ENCODE results near the gene CPT1B. TPM values are rescaled to one million over a fixed set of nuclear protein-coding genes. Genes with fewer than 3 reads are reported as not detected.
A peak's percentile ranks its signal among the peaks of the same experiment; 100 is the strongest.

Gene CPT1B
- total RNA-seq, 2 experiments from 2014 or later = 107 to 113 TPM

DNA sequence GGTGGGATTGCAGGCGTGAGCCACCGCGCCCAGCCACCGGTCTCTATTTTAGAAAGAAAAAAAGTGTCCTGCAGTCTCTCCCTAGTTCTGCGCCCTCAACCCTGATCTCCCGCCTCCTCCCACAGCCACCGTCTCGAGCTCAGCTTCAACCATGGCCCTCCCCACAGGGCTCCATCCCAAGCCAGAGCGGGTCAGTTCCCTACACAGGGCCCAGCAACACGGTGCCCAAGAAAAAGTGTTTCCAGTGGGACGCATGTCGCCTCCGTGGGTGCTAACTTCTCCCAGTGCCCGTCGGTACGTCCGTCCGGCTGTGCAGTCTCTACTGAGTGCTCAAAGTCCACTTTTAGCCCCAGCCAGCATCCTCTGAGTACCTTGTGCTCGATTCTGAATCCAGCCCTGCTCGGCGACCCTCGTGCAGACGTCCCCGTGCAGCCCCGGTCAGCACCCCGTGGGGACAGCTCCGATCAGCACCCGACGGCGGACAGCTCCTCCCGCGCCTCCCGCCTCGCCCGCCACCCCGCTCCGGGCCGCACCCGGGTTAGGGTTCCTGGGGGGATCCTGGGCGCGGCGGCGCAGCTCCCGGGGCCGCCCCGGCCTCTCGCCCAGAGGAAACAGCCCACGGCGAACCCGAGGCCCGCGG, 21.7 kb upstream of the CPT1B start:
- no peak overlapping the region for H3K27ac Mint-ChIP-seq
- POLR2A ChIA-PET = no interaction called here
- peaks cover 12% of the 10 kb centered on the region for H3K4me1 Mint-ChIP-seq
- DNase-seq = peak; percentile 74
- H3K4me3 Mint-ChIP-seq = peak overlapping the region; percentile 42
- peaks cover 6% of the 10 kb centered on the region for H3K36me3 Mint-ChIP-seq (ENCODE audit: low read depth)
- peaks cover 34% of the 10 kb centered on the region for H3K27me3 Mint-ChIP-seq
- H3K9me3 Mint-ChIP-seq = no peaks in the 10 kb centered on the region
- CTCF ChIA-PET = interaction anchor here (1.4 kb wide), 1 partner anchor 12 kb away, joined by 4 read pairs; no protein-coding TSS in a partner anchor

DNA sequence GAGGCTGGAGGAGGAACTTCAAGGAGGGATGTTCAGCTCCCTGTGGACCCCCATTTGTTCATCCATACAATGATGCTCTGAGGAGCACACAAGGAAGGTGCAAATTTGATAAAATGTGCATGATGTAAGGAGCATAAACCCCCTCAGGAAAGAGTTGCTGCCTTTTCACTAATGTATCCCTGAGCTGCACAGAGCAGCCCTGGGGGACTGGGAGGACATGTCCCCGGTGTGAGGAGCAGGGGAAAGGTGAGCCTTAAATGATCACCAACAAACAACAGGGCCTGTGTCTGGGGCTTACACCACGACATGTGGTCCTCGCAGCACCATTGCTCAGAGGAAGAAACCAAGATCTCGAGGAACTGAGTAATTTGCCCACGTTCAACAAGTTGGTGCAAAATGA, 18.9 kb upstream of the CPT1B start:
- POLR2A ChIA-PET = no interaction called here

DNA sequence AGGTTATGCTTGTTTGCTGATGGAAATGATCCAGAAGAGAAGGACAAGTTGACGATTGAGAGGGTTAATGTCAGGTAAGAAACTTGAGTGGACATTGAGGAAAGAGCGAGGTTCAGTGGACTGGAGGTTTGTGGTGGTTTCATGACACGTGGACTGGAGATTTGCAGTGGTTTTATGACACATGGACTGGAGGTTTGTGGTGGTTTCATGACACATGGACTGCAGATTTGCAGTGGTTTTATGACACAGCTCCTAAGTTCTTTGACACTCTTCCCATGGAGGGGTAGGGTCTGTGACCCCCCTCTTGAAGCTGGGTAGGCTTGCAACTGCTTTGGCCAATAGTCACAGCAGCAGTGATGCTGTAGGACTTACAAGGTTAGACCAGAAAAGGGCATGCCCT, 17.0 kb upstream of the CPT1B start:
- peaks cover 12% of the 10 kb centered on the region for H3K27me3 Mint-ChIP-seq
- peaks cover 5% of the 10 kb centered on the region for H3K4me1 Mint-ChIP-seq
- CTCF ChIA-PET = interaction anchor here (0.6 kb wide), 1 partner anchor 199 kb away, joined by 3 read pairs; no protein-coding TSS in a partner anchor
- no peak overlapping the region for H3K4me3 Mint-ChIP-seq
- no peaks in the 10 kb centered on the region for H3K9me3 Mint-ChIP-seq
- POLR2A ChIA-PET = no interaction called here
- DNase-seq = no peak
- H3K27ac Mint-ChIP-seq = no peak overlapping the region
- H3K36me3 Mint-ChIP-seq (ENCODE audit: low read depth) = peaks cover 8% of the 10 kb centered on the region

More for the DNA sequence above, 18.9 kb upstream of the CPT1B start:
- Mint-ChIP-seq H3K4me3 (no peak overlapping the region), H3K36me3 (ENCODE audit: low read depth) (peaks cover 9% of the 10 kb centered on the region), H3K27me3 (peaks cover 19% of the 10 kb centered on the region), H3K27ac (no peak overlapping the region), H3K4me1 (peaks cover 10% of the 10 kb centered on the region), H3K9me3 (no peaks in the 10 kb centered on the region)
- DNase-seq = no peak
- CTCF ChIA-PET = no interaction called here

DNA sequence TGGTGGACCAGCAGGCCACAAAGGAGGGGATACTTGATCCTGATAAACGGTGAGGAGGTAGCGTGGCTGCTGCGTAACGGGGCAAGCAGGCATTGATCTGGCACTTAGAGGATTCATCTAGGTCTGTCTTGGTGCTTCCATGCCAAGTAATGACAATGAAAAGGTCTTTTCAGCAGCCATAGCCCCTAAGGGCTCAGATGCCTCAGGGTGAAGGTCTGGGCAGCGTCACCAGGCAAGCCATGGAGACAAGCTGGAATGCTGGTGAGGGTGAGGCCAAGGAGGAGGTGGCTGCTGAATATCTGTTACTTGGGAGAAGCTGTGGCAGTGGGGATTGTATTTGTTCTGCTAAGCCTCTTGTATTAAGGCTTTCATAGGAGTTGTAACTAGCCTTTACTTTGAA, 9.2 kb upstream of the CPT1B start:
- Mint-ChIP-seq H3K27me3 (peaks cover 1% of the 10 kb centered on the region), H3K36me3 (ENCODE audit: low read depth) (peaks cover 3% of the 10 kb centered on the region), H3K27ac (no peak overlapping the region), H3K9me3 (no peaks in the 10 kb centered on the region), H3K4me3 (no peak overlapping the region), H3K4me1 (peaks cover 7% of the 10 kb centered on the region)
- ChIA-PET POLR2A (no interaction called here), CTCF (interaction anchor here (1.3 kb wide), 1 partner anchor 61 kb away, joined by 3 read pairs; no protein-coding TSS in a partner anchor)
- DNase-seq = no peak

DNA sequence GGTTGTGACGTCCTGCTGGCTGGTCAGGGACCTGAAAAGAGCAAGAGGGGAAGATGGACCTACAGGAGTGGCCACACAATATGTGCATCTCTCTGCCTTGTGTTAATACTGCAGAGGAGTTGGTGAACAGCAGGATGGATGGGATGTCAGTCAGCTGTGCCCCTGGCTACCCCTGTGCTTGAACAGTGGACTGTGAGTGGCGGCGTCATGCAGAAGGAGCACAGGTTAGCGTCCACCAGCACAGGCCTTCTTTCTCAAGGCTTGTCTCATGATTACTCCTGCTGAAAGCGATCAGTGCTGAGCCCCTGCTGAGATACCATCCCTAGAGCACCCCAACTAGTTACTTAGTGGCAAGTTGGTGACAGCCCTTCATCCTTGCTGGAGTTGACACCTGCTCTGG, 8.2 kb upstream of the CPT1B start:
- DNase-seq = no peak
- Mint-ChIP-seq H3K27ac (no peak overlapping the region), H3K4me3 (no peak overlapping the region), H3K9me3 (no peaks in the 10 kb centered on the region), H3K27me3 (peaks cover 1% of the 10 kb centered on the region), H3K4me1 (peaks cover 10% of the 10 kb centered on the region), H3K36me3 (ENCODE audit: low read depth) (peaks cover 1% of the 10 kb centered on the region)
- CTCF ChIA-PET = no interaction called here
- POLR2A ChIA-PET = no interaction called here

DNA sequence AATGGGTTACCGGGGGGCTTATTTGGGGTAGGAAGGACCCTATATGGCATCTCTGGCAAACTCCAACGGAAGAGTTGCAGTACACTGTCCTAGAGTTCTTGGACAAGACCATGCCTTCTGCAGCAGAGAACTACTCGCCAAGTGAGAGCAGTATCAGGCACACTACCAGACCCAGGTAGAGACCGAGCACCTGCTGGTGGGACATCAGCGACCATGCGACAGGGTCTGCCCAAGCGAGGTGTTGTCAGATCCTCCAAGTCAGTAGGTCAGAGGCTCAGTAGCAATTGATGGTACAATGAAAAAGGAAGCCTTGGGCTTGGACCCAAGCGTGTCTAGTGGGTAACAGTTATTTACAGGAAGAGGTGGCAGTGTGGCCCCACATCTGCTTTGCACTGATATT, 7.6 kb upstream of the CPT1B start:
- CTCF ChIA-PET = interaction anchor here (1.0 kb wide), 1 partner anchor 60 kb away, joined by 3 read pairs; no protein-coding TSS in a partner anchor
- Mint-ChIP-seq H3K36me3 (ENCODE audit: low read depth) (peaks cover 3% of the 10 kb centered on the region), H3K9me3 (no peaks in the 10 kb centered on the region), H3K4me1 (peaks cover 13% of the 10 kb centered on the region), H3K27ac (no peak overlapping the region), H3K27me3 (peaks cover 1% of the 10 kb centered on the region), H3K4me3 (no peak overlapping the region)
- POLR2A ChIA-PET = no interaction called here
- no peak for DNase-seq

DNA sequence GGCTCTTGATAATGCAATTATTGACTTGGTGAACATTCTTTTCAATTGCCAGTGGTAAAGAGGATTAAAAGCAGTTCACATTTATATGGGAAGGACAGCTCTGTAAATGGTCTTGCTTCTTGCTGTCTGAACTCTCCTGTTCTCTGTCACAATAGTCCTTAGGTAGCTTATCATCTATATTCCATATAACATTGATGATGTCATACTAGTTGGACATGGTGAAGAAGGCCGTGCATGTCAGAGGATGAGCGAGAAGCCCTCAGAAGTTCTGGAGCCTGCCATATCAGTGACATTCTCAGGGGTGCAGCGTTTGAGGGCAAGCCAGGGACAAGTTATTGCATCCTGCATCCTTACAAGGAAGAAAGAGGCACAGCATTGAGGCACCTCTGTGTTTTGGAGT, 7.0 kb upstream of the CPT1B start:
- Mint-ChIP-seq H3K36me3 (ENCODE audit: low read depth) (peaks cover 7% of the 10 kb centered on the region), H3K4me1 (peaks cover 17% of the 10 kb centered on the region), H3K27ac (no peak overlapping the region), H3K9me3 (no peaks in the 10 kb centered on the region), H3K4me3 (no peak overlapping the region), H3K27me3 (peaks cover 1% of the 10 kb centered on the region)
- no peak for DNase-seq
- ChIA-PET POLR2A (no interaction called here), CTCF (interaction anchor here (0.6 to 1.0 kb wide), 2 partner anchors 22 to 59 kb away, joined by 3 read pairs; partner anchors contain the start of gene SYCE3)

DNA sequence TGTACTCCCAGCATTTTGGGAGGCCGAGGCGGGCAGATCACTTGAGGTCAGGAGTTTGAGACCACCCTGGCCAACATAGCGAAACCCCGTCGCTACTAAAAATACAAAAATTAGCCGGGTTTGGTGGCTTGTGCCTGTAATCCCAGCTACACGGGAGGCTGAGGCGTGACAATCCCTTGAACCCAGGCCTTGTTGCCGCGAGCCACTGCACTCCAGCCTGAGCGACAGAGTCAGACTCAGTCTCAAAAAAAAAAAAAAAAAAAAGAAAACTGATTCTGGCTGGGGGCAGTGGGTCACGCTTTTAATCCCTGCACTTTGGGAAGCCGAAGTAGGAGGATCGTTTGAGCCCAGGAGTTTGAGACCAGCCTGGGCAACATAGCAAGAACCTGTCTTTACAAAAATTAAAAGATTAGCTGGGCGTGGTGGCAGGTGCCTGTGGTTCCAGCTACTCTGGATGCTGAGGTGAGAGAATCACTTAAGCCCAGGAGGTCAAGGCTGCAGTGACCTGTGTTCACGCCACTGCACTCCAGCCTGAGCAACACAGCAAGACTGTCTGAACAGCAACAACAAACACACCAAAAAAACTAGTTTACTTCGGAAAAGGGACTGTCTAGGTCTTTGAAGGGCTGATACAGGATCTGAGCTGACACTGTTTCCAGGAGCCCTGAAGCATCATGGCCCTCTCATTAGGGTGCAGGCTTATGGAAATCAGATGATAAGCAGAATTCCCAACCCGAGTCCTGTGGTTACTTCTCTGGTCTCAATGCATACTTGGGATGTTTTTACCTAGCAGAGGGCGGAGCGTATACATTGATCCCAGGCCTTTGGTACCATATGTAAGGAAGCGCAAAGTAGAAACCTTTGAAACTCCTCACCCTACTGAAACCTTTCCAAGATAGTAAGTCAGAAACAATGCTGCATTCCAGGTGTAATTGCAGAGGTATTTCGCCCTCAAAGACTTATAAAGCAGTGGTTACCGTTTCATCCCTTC, 6.2 kb upstream of the CPT1B start:
- POLR2A ChIA-PET = no interaction called here

DNA sequence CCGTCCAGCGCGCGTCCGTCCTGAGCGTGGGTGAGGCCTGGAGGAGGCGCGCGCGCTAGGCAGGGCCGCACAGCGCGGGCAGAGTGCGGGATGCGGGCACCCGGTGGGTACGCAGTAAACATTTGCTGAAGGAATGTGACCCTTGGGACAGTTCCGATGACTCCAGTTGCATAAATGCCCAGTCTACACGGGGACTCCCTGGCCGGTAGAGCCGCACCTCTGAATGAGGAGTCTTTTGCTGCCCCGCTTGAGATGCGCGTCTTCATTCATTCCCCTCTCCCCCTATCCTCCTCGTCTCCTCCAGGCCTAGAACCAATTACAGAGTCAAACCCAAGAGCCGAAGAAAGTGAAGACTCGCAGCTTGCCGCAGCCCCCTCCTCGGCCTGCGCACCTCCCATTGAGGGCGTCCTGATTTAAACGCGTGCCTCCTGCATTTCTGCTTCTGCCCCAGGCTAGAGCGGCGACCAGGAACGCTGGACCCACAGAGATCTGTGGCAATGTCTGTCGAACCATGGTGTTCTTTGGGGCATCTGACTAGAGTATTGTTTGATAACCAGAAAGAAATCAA, 5.2 kb upstream of the CPT1B start:
- ChIA-PET CTCF (no interaction called here), POLR2A (interaction anchor here (0.6 to 1.6 kb wide), 2 partner anchors 18 to 57 kb away, joined by 3 to 5 read pairs; no protein-coding TSS in a partner anchor)
- H3K36me3 Mint-ChIP-seq (ENCODE audit: low read depth) = peaks cover 16% of the 10 kb centered on the region
- H3K9me3 Mint-ChIP-seq = no peaks in the 10 kb centered on the region
- peak overlapping the region; percentile 88 for H3K4me3 Mint-ChIP-seq
- H3K27me3 Mint-ChIP-seq = no peaks in the 10 kb centered on the region
- peak overlapping the region; percentile 87 for H3K27ac Mint-ChIP-seq
- H3K4me1 Mint-ChIP-seq = peaks cover 31% of the 10 kb centered on the region
- no peak for DNase-seq

More for the DNA sequence above, 6.2 kb upstream of the CPT1B start:
- H3K27ac Mint-ChIP-seq = no peak overlapping the region
- H3K27me3 Mint-ChIP-seq = no peaks in the 10 kb centered on the region
- no peak for DNase-seq
- CTCF ChIA-PET = interaction anchor here (0.6 to 1.0 kb wide), 2 partner anchors 22 to 58 kb away, joined by 3 read pairs; partner anchors contain the start of gene SYCE3
- H3K4me1 Mint-ChIP-seq = peaks cover 25% of the 10 kb centered on the region
- H3K4me3 Mint-ChIP-seq = peak overlapping the region; percentile 88
- peaks cover 15% of the 10 kb centered on the region for H3K36me3 Mint-ChIP-seq (ENCODE audit: low read depth)
- H3K9me3 Mint-ChIP-seq = no peaks in the 10 kb centered on the region

DNA sequence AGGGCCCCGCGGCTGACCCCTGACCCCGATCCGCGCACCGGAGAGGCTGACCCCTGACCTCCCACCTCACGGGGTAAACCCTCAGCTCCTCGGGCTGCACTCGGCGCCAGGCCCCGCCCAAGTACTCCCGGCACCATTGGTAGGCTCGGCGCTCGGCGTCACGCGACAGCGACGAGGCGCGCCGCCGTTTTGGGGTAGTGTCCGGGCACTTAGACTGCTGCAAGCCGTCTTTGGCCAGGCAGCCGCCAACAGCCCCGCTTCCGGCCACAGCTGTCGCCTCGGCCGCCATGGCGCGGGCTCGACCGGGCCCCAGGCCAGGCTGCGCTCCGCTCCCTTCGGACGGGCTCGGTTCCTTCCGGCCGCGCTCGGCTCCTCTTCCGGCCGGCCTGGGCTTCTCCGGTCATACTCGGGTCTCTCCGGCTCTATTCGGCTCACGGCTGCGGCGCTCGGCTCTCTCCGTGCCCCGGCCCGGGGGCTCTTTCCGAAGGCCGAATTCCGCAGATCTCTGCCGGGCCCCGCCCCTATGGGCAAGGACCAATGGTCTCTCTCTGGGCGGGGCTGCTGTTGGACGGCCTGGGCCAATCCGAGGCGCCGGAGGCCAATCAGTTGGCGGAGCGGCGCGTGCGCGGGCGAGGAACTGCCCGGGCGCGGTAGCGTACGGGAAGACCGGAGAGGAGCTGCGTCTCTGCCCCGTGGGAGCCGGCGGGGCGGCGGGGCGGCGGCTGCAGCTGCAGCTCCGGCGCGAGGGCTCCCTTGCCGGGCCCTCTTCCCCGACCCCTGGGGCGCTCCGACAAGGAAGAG, 4.5 kb upstream of the CPT1B start, which contains the start of gene CHKB:
CHKB (minus strand) TSS at position 357 of the 801 bp plus-strand sequence; CDS start at position 289, 68 bp downstream.
- POLR2A ChIA-PET = interaction anchor here (0.6 to 1.6 kb wide), 2 partner anchors 17 to 57 kb away, joined by 3 to 5 read pairs; no protein-coding TSS in a partner anchor
- Mint-ChIP-seq H3K4me3 (peak within 1 kb of the TSS; percentile 88), H3K36me3 (ENCODE audit: low read depth) (peaks cover 16% of the 10 kb centered on the region), H3K4me1 (peaks cover 31% of the 10 kb centered on the region), H3K27me3 (no peaks in the 10 kb centered on the region), H3K9me3 (no peaks in the 10 kb centered on the region), H3K27ac (peak within 1 kb of the TSS; percentile 98)
- CTCF ChIA-PET = interaction anchor here (1.6 to 2.9 kb wide), 4 partner anchors 10 to 58 kb away, joined by 5 to 17 read pairs (median 7); partner anchors contain the start of genes SCO2 and SYCE3
- peak; percentile 99 for DNase-seq

DNA sequence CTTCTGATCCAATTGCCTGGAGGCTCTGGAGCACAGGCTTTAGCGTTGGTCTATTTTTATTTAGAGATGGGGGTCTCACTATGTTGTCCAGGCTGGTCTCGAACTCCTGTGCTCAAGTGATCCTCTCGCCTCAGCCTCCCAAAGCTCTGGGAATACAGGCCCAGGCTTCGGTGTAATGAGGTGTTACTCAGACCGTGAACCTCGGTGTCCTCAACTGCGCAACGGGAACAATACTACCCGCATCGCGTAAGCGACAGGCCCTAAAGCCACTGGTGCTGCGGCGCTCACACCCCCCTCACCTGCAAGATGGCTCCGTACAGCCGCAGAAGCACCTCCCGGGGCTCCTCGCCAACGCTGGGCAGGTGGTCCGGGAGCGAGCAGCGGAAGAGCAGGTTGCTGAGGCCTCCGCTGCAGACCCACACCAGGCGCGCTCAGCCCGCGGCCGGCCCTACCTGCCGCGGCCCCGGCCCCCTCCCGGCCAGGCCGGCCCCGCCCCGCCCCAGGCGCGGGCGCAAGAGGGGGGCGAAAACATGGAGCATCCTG, 3.8 kb upstream of the CPT1B start:
- DNase-seq = peak; percentile 37
- peak overlapping the region; percentile 98 for H3K27ac Mint-ChIP-seq
- no peaks in the 10 kb centered on the region for H3K9me3 Mint-ChIP-seq
- ChIA-PET CTCF (interaction anchor here (1.0 to 2.9 kb wide), 6 partner anchors 9 to 57 kb away, joined by 3 to 17 read pairs (median 6); partner anchors contain the start of genes KLHDC7B, SCO2 and SYCE3), POLR2A (interaction anchor here (0.7 to 1.6 kb wide), 2 partner anchors 56 kb away, joined by 5 to 6 read pairs; no protein-coding TSS in a partner anchor)
- peaks cover 22% of the 10 kb centered on the region for H3K36me3 Mint-ChIP-seq (ENCODE audit: low read depth)
- H3K4me3 Mint-ChIP-seq = peak overlapping the region; percentile 88
- no peaks in the 10 kb centered on the region for H3K27me3 Mint-ChIP-seq
- H3K4me1 Mint-ChIP-seq = peaks cover 35% of the 10 kb centered on the region

All from activated CD4-positive, alpha-beta T cell treated with anti-CD3 and anti-CD28 coated beads, Interleukin-2, amount 10 ng/mL, durations not matched to agents 7 days and 5 days (primary cell).